Panc1 (cell line): ENCODE results near the gene RANBP3. TPM values are rescaled to one million over a fixed set of nuclear protein-coding genes. Genes with fewer than 3 reads are reported as not detected.

Experiments used
- ATAC-seq: fragments of 200-7000 bp; cut with Tn5 transposase; 2 replicates; pipeline ENCODE4 v1.9.1; 2020; ENCODE audit warnings: mild to moderate bottlenecking, moderate library complexity
- BruUV-seq: library from RNA; stranded (reverse); fragments of 400-500 nt; replicated peaks from 2 replicates; lab custom pipeline; 2021; lab: Mats Ljungman, UMichigan
- CTCF ChIA-PET: fragments of 300-600 bp; sonication (Branson Sonifier 250); formaldehyde crosslinking; loops from one replicate; lab custom pipeline; 2022; ENCODE audit warnings: antibody characterized with exemption; lab: Charles Lee
- POLR2A ChIA-PET: fragments of 300-600 bp; sonication (Branson Sonifier 250); formaldehyde crosslinking; loops from one replicate; lab custom pipeline; 2022; ENCODE audit warnings: antibody characterized with exemption; lab: Charles Lee
- DNase-seq: peaks from one replicate; pipeline ENCODE4 v3.0.0-alpha.2; 2010; ENCODE audit warnings: low read depth, low spot score
- H3K27ac ChIP-seq: 2 replicates; pipeline ENCODE4 v1.5.1; 2011; ENCODE audit warnings: mild to moderate bottlenecking, low read length, inconsistent platforms
- H3K27me3 ChIP-seq: fragments of 200-500 bp; sonication (Bioruptor generic); 2 replicates; pipeline ENCODE4 v1.6.0; 2014; ENCODE audit warnings: low read length, inconsistent platforms; ENCODE audit not compliant: control insufficient read depth, insufficient read depth
- H3K36me3 ChIP-seq: fragments of 200-500 bp; sonication (Bioruptor generic); 2 replicates; pipeline ENCODE4 v1.5.1; 2014; ENCODE audit warnings: inconsistent platforms, mild to moderate bottlenecking, low read length, moderate library complexity; ENCODE audit not compliant: control insufficient read depth, insufficient read depth
- H3K4me1 ChIP-seq: 2 replicates; pipeline ENCODE4 v1.5.1; 2011; ENCODE audit warnings: inconsistent platforms, mild to moderate bottlenecking, low read length, moderate library complexity; ENCODE audit not compliant: control insufficient read depth, insufficient read depth
- H3K4me3 ChIP-seq, 2 experiments: 2 replicates each; pipeline ENCODE4 v1.5.1; 2011 to 2012; ENCODE audit warnings: low read depth in 2 of 2, low read length in 2 of 2, mild to moderate bottlenecking in 2 of 2, inconsistent platforms in 1 of 2, moderate library complexity in 1 of 2
- H3K9me3 ChIP-seq: fragments of 200-500 bp; sonication (Bioruptor generic); 2 replicates; pipeline ENCODE4 v1.5.1; 2014; ENCODE audit warnings: low read depth, mild to moderate bottlenecking, inconsistent platforms, low read length, moderate library complexity; ENCODE audit not compliant: control insufficient read depth, insufficient read depth
- POLR2AphosphoS5 ChIP-seq: IDR thresholded peaks from 2 replicates; pipeline ENCODE4 v1.6.1; 2012; ENCODE audit warnings: mild to moderate bottlenecking, low read depth, low read length, moderate library complexity
- SIN3A ChIP-seq: IDR thresholded peaks from 2 replicates; pipeline ENCODE4 v1.6.1; 2012; ENCODE audit warnings: low read depth, mild to moderate bottlenecking, low read length, moderate library complexity, borderline replicate concordance; ENCODE audit not compliant: insufficient read depth
- TCF7L2 ChIP-seq: IDR thresholded peaks from 2 replicates; pipeline ENCODE4 v1.6.1; 2011; ENCODE audit warnings: mild to moderate bottlenecking, low read depth, low read length, inconsistent platforms
- in situ Hi-C: cut with HindIII; loops from 2 replicates; pipeline ENCODE4 v1.10.0; 2016; ENCODE audit warnings: low sequenced_read_pairs, low pct_unique_long_range_greater_than_20kb
- intact Hi-C: fragments of 100-400 bp; cut with micrococcal nuclease; formaldehyde crosslinking; loops from one replicate; pipeline ENCODE4 v1.10.0; 2022; ENCODE audit not compliant: unreplicated experiment
- total RNA-seq: library from RNA; stranded (reverse); gene quantifications from one replicate; pipeline ENCODE4 v1.2.1, GENCODE V29; 2021; ENCODE audit not compliant: unreplicated experiment
- TF ChIP-seq, protein P1 (sequence below): fragments of 450-650 bp; IDR thresholded peaks from 2 replicates; pipeline ENCODE4 v1.5.1; 2017; ENCODE audit warnings: mild to moderate bottlenecking
- TF ChIP-seq, protein P2 (sequence below), 2 experiments: IDR thresholded peaks; 2 replicates each; pipeline ENCODE4 v1.6.1; 2011 to 2012; ENCODE audit warnings: low read depth in 2 of 2, control low read depth in 1 of 2, low read length in 1 of 2, mild to moderate bottlenecking in 1 of 2, moderate library complexity in 1 of 2; ENCODE audit not compliant: insufficient read depth in 1 of 2

RANBP3 gene
- total RNA-seq, 1 experiment from 2014 or later: 54.6 TPM

DNA sequence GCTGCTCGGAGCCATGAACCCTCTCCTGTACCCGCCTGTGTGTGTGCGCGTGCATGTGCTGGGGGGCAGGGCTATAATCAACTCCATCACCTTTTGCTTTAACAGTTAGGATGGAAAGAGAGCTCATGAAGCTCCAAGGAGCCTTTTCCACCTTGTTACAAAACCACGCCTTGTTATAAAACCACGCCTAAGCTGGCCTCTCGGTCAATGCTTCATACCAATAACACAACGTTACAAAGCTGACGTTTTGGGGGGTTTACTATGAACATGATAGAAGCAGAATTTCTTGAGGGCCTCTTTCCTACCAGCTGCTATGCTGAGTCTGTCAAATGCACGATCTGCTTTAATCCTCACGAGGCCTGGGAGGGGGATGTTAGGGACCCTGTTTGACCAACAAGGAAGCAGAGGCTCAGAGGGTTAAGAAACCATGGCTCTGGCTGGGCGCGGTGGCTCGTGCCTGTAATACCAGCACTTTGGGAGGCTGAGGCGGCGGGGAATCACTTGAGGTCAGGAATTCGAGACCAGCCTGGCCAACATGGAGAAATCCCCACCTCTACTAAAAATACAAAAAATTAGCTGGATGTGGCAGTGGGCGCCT, 52.0 kb downstream of the RANBP3 start:
- H3K27ac ChIP-seq: no peak overlapping the region
- no peaks in the 10 kb centered on the region for H3K4me1 ChIP-seq
- intact Hi-C loops: no loop called here
- no peaks in the 10 kb centered on the region for H3K27me3 ChIP-seq
- no peaks in the 10 kb centered on the region for H3K36me3 ChIP-seq
- ATAC-seq (no peak), DNase-seq (no peak)
- CTCF ChIA-PET: no interaction called here
- TF ChIP-seq SIN3A (no peak), TCF7L2 (no peak), POLR2AphosphoS5 (no peak)
- TF ChIP-seq, protein P1, sequence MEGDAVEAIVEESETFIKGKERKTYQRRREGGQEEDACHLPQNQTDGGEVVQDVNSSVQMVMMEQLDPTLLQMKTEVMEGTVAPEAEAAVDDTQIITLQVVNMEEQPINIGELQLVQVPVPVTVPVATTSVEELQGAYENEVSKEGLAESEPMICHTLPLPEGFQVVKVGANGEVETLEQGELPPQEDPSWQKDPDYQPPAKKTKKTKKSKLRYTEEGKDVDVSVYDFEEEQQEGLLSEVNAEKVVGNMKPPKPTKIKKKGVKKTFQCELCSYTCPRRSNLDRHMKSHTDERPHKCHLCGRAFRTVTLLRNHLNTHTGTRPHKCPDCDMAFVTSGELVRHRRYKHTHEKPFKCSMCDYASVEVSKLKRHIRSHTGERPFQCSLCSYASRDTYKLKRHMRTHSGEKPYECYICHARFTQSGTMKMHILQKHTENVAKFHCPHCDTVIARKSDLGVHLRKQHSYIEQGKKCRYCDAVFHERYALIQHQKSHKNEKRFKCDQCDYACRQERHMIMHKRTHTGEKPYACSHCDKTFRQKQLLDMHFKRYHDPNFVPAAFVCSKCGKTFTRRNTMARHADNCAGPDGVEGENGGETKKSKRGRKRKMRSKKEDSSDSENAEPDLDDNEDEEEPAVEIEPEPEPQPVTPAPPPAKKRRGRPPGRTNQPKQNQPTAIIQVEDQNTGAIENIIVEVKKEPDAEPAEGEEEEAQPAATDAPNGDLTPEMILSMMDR: no peak
- TF ChIP-seq, protein P2, sequence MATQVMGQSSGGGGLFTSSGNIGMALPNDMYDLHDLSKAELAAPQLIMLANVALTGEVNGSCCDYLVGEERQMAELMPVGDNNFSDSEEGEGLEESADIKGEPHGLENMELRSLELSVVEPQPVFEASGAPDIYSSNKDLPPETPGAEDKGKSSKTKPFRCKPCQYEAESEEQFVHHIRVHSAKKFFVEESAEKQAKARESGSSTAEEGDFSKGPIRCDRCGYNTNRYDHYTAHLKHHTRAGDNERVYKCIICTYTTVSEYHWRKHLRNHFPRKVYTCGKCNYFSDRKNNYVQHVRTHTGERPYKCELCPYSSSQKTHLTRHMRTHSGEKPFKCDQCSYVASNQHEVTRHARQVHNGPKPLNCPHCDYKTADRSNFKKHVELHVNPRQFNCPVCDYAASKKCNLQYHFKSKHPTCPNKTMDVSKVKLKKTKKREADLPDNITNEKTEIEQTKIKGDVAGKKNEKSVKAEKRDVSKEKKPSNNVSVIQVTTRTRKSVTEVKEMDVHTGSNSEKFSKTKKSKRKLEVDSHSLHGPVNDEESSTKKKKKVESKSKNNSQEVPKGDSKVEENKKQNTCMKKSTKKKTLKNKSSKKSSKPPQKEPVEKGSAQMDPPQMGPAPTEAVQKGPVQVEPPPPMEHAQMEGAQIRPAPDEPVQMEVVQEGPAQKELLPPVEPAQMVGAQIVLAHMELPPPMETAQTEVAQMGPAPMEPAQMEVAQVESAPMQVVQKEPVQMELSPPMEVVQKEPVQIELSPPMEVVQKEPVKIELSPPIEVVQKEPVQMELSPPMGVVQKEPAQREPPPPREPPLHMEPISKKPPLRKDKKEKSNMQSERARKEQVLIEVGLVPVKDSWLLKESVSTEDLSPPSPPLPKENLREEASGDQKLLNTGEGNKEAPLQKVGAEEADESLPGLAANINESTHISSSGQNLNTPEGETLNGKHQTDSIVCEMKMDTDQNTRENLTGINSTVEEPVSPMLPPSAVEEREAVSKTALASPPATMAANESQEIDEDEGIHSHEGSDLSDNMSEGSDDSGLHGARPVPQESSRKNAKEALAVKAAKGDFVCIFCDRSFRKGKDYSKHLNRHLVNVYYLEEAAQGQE (IDR thresholded peaks at IDR 0.05; ENCODE audit: insufficient read depth in 1 of 2, low read depth in 2 of 2, low read length in 1 of 2): no peak
- POLR2A ChIA-PET: no interaction called here
- H3K4me3 ChIP-seq: no peak overlapping the region
- no peaks in the 10 kb centered on the region for H3K9me3 ChIP-seq
- in situ Hi-C loops: no loop called here
- BruUV-seq: no TSS peak

GRCh38 chr19:5923356-5923755, 54.6 kb downstream of the RANBP3 start:
- TF ChIP-seq, protein P2 (IDR thresholded peaks at IDR 0.05; ENCODE audit: insufficient read depth in 1 of 2, low read depth in 2 of 2, low read length in 1 of 2): no peak
- TF ChIP-seq POLR2AphosphoS5 (no peak), SIN3A (no peak), TCF7L2 (no peak)
- TF ChIP-seq, protein P1: no peak
- Histone ChIP-seq H3K27ac (no peak overlapping the region), H3K4me1 (no peaks in the 10 kb centered on the region), H3K4me3 (no peak overlapping the region), H3K9me3 (no peaks in the 10 kb centered on the region), H3K27me3 (no peaks in the 10 kb centered on the region), H3K36me3 (no peaks in the 10 kb centered on the region)
- intact Hi-C loops: no loop called here
- DNase-seq: no peak
- in situ Hi-C loops: no loop called here
- no TSS peak for BruUV-seq
- POLR2A ChIA-PET: no interaction called here
- ATAC-seq: no peak
- CTCF ChIA-PET: no interaction called here
